GM19328 (cell line): ENCODE results near the gene DCUN1D2.
"Not testable (repeated sequence)": the region's sequence is repeated elsewhere in the genome, so short reads cannot be mapped to it uniquely, and the experiment has no call there.

ENCODE experiments used
- ATAC-seq: cut with Tn5 transposase; IDR thresholded peaks from one replicate; pipeline ENCODE4 v1.9.1; 2021; ENCODE audit warnings: mild to moderate bottlenecking, moderate library complexity; ENCODE audit not compliant: unreplicated experiment

Gene DCUN1D2

GRCh38 chr13:113491982-113492381, 1.5 kb upstream of the DCUN1D2 start:
- ATAC-seq, result no peak

- no peak for ATAC-seq
Measured at GRCh38 chr13:113491418-113491883, 940 bp upstream of the DCUN1D2 start.

GRCh38 chr13:113489549-113490495, 689 bp downstream of the DCUN1D2 start:
- peak; percentile 17 for ATAC-seq

- ATAC-seq, result no peak
Measured at GRCh38 chr13:113489171-113489548, 1.4 kb downstream of the DCUN1D2 start.

- ATAC-seq, result no peak
Measured at GRCh38 chr13:113488283-113488682, 2.2 kb downstream of the DCUN1D2 start.

GRCh38 chr13:113486698-113487097, 3.8 kb downstream of the DCUN1D2 start:
- no peak for ATAC-seq

GRCh38 chr13:113485545-113485944, 5.0 kb downstream of the DCUN1D2 start:
- ATAC-seq, result no peak

GRCh38 chr13:113483504-113484293, 6.8 kb downstream of the DCUN1D2 start:
- no peak for ATAC-seq

GRCh38 chr13:113483081-113483480, 7.4 kb downstream of the DCUN1D2 start:
- no peak for ATAC-seq

GRCh38 chr13:113479179-113479578, 11.3 kb downstream of the DCUN1D2 start:
- ATAC-seq, result no peak

GRCh38 chr13:113477724-113478123, 12.8 kb downstream of the DCUN1D2 start:
- ATAC-seq, result no peak

GRCh38 chr13:113476811-113477210, 13.7 kb downstream of the DCUN1D2 start:
- ATAC-seq, result no peak

GRCh38 chr13:113475911-113476310, 14.6 kb downstream of the DCUN1D2 start:
- no peak for ATAC-seq

GRCh38 chr13:113475280-113475679, 15.2 kb downstream of the DCUN1D2 start:
- ATAC-seq, result no peak

GRCh38 chr13:113474179-113474578, 16.3 kb downstream of the DCUN1D2 start:
- ATAC-seq, result no peak

- no peak for ATAC-seq
Measured at GRCh38 chr13:113472355-113473025, 18.0 kb downstream of the DCUN1D2 start.

- ATAC-seq, result no peak
Measured at GRCh38 chr13:113471844-113472243, 18.7 kb downstream of the DCUN1D2 start.

GRCh38 chr13:113470635-113471163, 19.8 kb downstream of the DCUN1D2 start:
- not testable (repeated sequence) for ATAC-seq

- ATAC-seq, result no peak
Measured at GRCh38 chr13:113470073-113470472, 20.4 kb downstream of the DCUN1D2 start.

GRCh38 chr13:113469582-113469981, 20.9 kb downstream of the DCUN1D2 start:
- ATAC-seq, result no peak
